GM15510 (cell line): Measurements from ENCODE around the gene ALPL.

Source experiments
- POLR2A ChIP-seq: IDR thresholded peaks from 3 replicates; pipeline ENCODE4 v1.6.1; 2011; ENCODE audit warnings: borderline replicate concordance; ENCODE audit not compliant: insufficient read length; ENCODE audit errors: extremely low read depth

Gene ALPL

GRCh38 chr1:21590126-21590880 lies 81.1 kb downstream of the ALPL start:
- no peak for TF ChIP-seq POLR2A

- TF ChIP-seq POLR2A: no peak
These were observed 81.7 kb downstream of the ALPL start for GRCh38 chr1:21590934-21591333.

DNA sequence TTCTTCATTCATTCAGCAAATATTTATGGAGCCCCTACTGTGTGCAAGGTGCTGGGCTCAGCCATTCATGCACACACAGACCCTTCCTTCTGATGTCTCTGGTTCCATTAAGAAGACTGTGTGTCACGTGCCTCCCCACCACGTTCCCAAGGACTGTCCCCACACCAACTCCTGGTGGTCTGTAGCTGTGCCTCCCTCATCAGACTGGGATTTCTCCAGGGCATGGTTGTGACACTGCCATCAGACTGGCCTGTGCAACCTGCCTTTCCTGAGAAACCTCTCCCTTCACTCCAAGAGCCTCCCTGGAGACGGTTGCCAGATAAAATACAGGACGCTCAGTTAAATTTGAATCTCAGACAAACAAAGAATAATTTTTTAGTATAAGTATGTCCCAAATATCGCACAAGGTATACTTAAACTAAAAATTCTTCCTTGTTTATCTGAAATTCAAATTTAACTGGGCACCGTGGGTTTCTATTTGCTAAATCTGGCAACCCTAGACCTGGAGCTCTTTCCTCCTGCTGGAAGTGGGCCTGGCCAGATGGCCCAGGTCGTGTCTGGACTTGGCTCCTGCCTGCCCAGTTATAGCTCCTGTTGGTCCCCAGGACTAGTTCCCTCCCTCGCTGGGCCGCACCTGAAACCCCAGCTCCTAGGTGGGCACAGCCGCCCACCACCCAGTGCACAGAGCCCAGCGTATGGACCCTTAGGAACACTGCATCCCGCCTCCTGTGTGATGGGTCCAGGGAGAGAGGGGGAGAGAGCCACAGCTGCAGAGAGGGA lies 83.1 kb downstream of the ALPL start:
- no peak for TF ChIP-seq POLR2A

- no peak for TF ChIP-seq POLR2A
These were observed 84.0 kb downstream of the ALPL start for GRCh38 chr1:21593231-21593630.

DNA sequence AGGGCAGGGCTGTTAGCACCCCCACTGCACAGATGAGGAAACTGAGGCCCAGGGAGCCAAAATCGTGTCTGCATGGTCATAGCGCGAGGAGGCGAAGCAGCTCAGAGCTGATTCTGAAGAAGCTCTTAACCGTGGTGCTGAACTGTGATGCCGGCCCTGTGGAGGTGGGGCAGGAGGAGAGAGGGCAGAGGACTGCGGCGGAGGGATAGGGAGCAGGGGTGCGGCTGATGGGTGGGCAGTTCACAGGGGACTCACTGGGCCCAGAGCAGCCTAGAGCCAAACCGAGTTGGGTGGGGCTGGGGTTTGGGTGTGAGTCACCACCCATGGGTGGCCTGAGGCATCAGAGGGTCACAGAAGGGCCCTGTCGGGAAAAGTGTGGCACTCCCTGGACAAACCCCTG lies 85.3 kb downstream of the ALPL start:
- no peak for TF ChIP-seq POLR2A

DNA sequence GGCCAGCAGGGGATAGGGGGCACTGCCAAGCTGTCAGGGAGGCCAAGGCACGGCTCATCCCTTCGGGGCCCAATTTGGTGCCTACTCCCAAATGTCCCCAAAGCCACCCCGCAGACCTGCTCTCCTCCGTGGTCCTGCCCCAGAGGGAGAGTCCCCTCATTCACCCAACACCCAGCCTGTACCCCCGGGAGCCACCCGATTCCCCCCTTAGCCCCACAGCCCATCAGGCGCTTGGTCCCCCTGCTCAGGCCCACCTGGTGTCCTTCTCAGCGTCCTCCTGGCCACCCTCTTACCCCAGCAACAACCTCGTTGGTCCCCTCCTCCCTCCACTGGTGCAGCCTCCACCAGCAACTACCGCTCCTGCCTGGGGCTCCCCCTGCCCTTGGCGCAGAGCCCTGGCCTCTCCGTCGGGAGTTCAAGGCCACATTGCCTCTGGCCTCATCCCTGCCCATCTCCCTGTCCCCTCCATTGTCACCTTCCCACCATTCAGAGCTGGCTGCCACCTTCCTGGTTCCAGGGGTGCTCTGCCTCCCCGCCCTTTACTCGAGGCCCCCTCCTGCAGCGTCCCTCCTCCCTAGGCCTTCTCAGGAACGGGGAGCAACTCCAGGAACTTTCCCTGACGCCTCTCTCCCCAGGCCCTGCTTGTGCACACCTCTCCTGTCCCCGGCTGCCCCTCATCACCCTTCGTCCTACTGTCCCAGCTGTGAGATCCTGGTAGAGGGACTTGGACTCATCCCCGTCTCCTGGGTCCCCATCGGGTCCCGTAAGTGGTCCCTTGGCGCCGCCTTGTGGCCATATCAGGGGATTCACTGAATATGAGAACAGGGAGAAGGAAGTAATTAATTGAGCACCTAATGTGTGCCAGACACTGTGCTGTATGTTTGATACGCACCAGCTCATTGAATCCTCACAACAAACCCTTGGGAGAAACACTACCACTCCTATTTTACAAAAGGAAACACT lies 86.0 kb downstream of the ALPL start:
- no peak for TF ChIP-seq POLR2A

- TF ChIP-seq POLR2A: no peak
These were observed 87.0 kb downstream of the ALPL start for GRCh38 chr1:21596174-21596573.

DNA sequence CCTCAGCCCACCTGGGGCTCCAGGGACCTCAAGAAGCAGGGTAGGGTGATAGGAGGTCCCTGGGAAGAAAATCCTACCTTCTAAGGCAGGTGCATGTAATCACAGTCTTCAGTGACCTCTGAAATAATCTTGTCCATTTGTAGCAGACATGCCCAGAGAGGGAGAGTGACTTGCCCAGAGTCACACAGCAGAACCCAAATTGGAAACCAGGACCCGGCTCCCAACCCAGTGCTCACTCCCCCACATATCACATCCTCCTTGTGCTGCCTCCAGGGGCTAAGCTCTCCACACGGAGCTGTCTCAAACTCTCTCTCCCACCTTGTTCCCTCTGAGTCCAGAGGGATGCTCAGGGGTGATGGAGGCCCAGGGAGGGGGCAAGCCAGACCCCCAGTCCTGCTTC lies 87.4 kb downstream of the ALPL start:
- TF ChIP-seq POLR2A: no peak

DNA sequence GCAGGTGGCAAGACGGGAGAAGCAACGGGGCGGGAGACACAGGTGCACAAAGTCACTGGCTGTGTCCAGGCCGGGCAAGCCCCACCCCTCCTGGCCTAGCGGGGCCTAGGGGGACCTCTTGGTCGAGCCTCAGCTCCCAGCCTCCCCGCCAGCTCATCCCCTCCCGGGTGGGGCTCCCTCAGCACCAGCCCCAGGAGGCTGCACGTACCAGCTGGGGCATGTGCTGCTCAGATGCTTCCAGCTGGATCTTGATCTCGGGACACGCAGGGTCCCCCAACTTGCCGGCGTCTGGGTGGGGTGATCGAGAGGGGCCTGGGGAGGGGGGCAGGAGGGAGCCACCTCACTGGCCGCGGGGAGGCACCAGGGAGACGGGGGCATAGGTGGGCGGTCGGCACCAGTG lies 88.5 kb downstream of the ALPL start:
- TF ChIP-seq POLR2A: no peak

- TF ChIP-seq POLR2A: no peak
These were observed 89.2 kb downstream of the ALPL start for GRCh38 chr1:21598417-21598816.

DNA sequence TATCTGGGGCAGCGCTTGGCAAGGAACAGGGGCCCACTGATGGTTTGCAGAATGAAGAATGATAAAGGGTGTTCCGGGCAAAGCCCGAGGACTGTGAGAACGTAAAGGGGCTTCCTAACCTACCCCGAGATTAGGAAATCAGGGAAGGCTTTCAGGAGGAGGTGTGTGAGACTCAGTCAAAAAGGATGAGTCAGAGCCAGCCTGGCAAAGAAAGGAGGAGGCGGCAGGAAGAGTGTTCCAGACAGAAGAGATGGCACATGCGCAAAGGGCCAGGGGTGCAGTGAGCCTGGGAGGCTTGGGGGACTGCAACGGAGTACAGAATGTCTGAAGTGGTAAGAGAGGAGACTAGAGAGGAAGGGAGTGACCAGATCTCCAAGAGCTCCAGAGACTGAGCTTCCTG lies 89.7 kb downstream of the ALPL start:
- no peak for TF ChIP-seq POLR2A

- TF ChIP-seq POLR2A: no peak
These were observed 90.2 kb downstream of the ALPL start for GRCh38 chr1:21599402-21599801.

DNA sequence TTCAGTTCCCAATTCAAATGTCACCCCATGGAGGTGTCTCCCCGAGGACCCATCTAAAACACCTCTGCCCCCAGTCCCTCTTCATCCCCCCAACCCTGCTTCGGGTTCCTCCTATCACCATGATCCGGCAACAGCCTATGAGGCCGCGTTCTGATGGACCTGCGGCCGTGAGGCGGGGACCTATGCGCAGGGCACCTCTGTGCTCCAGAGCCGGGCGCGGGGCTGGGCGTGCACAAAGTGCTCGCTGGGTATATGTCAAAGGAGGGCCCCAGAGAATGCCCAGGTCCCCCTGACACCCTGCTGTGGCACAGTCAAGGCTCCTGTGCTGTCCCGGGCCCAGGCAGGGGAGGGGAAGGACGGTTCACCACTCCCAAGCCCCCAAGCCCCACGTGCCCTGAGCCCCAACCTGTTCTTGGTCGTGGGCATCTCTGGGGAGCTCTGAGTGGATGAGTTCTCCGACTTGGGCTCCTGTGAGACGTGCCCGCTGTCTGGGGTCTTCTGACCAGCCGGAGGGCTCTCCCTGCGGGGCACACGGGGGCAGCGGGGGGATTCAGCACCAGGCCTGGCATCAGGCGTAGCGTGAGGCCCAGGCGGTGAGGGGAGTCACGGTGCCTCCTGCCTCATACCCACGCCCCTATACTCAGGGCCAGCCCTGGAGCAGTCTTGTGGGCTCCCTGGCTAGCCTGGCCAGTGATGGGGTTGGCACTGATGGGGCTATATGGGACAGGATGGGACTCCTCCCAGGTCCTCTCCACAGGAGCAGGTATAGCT lies 92.2 kb downstream of the ALPL start:
- no peak for TF ChIP-seq POLR2A
